HCT116 (cell line): ENCODE measurements around the gene MMP15. TPM values are rescaled to one million over a fixed set of nuclear protein-coding genes. Genes with fewer than 3 reads are reported as not detected.

Source experiments
- total RNA-seq: library from RNA; stranded (reverse); gene quantifications from one replicate; pipeline ENCODE4 v1.2.1, GENCODE V29; 2021; ENCODE audit not compliant: unreplicated experiment

The MMP15 gene
- total RNA-seq, 1 experiment from 2014 or later, result 38.5 TPM

Other genes with a start within 250 kb of the MMP15 start
- gene KIFC3, start 223.3 kb upstream of the MMP15 start, total RNA-seq, result 31.9 TPM
- not detected for gene CNGB1, start 54.6 kb upstream of the MMP15 start, total RNA-seq
- gene ZNF319, start 25.1 kb upstream of the MMP15 start, total RNA-seq, result 7.1 TPM
- gene USB1, start 24.3 kb upstream of the MMP15 start, total RNA-seq, result 73.1 TPM
- gene CFAP20, start 103.6 kb downstream of the MMP15 start, total RNA-seq, result 59.7 TPM
- 97.7 TPM for gene CSNK2A2, start 172.4 kb downstream of the MMP15 start, total RNA-seq